Testis (tissue), 5 donors: ENCODE measurements around the gene ALDH2. TPM values are rescaled to one million over a fixed set of nuclear protein-coding genes. Genes with fewer than 3 reads are reported as not detected.
"Not testable (repeated sequence)": the region's sequence is repeated elsewhere in the genome, so short reads cannot be mapped to it uniquely, and the experiment has no call there.

Experiments
- DNase-seq: peaks from one replicate; pipeline ENCODE4 v3.0.0-alpha.2; 2019
- H3K27ac ChIP-seq, 2 donors: fragments of 200-600 bp; sonication (generic); one replicate each; pipeline ENCODE4 v1.5.1; 2019
- H3K27me3 ChIP-seq: fragments of 200-600 bp; sonication (generic); one replicate; pipeline ENCODE4 v1.5.1; 2019
- H3K36me3 ChIP-seq: fragments of 200-600 bp; sonication (generic); one replicate; pipeline ENCODE4 v1.5.1; 2017; ENCODE audit warnings: low read depth; ENCODE audit errors: missing control alignments
- H3K4me1 ChIP-seq: fragments of 200-600 bp; sonication (generic); one replicate; pipeline ENCODE4 v1.5.1; 2019
- H3K4me3 ChIP-seq, 2 donors: fragments of 200-600 bp; sonication (generic); one replicate each; pipeline ENCODE4 v1.5.1; 2017 to 2019
- H3K9me3 ChIP-seq: fragments of 200-600 bp; sonication (generic); one replicate; pipeline ENCODE4 v1.5.1; 2017
- POLR2A ChIP-seq: fragments of 450-650 bp; IDR thresholded peaks from one replicate; pipeline ENCODE4 v1.6.1; 2017; ENCODE audit warnings: antibody characterized with exemption, mild to moderate bottlenecking, moderate library complexity
- WGBS, 2 donors: methylation state at CpG; one replicate each; pipeline ENCODE4 v1.1.5; 2018; 5-methylcytosine and 5-hydroxymethylcytosine counted together
- intact Hi-C: fragments of 100-400 bp; cut with DNase I; formaldehyde crosslinking; loops from one replicate; pipeline ENCODE4 v1.15.1; 2023; ENCODE audit warnings: low total_unique reads
- long read RNA-seq, 2 donors: transcript quantifications; one replicate each; lab custom pipeline, GENCODE V29; 2026
- polyA plus RNA-seq: library from polyadenylated mRNA; stranded (reverse); fragments of 350-450 nt; fragmentation: Illumina TruSeq; extraction: RNeasy Lipid Tissue Mini Kit (QIAGEN cat#74804); gene quantifications from one replicate; pipeline ENCODE4 v1.2.3, GENCODE V29; 2014; ENCODE audit warnings: low read depth, low replicate concordance; ENCODE audit not compliant: insufficient read depth
- total RNA-seq, 2 donors: library from RNA; depleted of rRNA; stranded (reverse); fragments of >200 nt; gene quantifications; one replicate each; pipeline ENCODE4 v1.2.3, GENCODE V29; 2016
- TF ChIP-seq, protein P1 (sequence below), 3 experiments: fragments of 450-650 bp in 2 of 3; fragments of 200-600 bp in 1 of 3; sonication (generic) in 1 of 3; IDR thresholded peaks; one replicate each; pipeline ENCODE4 v1.5.1; 2016 to 2019; ENCODE audit warnings: antibody characterized with exemption in 3 of 3, mild to moderate bottlenecking in 2 of 3, moderate library complexity in 1 of 3

The ALDH2 gene
- total RNA-seq (10 to 100 TPM; 58.4 to 76.6 TPM), polyA plus RNA-seq (96.4 TPM)
- long read RNA-seq, donor 1, full-length matches to known transcripts: 47 of 78 reads
- long read RNA-seq, donor 1, partial matches to known transcripts: 31 of 78 reads
- long read RNA-seq, donor 1, other reads (novel, unspliced or antisense): 0 of 78 reads
- long read RNA-seq, donor 2, full-length matches to known transcripts: 24 of 24 reads
- long read RNA-seq, donor 2, partial matches to known transcripts: 0 of 24 reads
- long read RNA-seq, donor 2, other reads (novel, unspliced or antisense): 0 of 24 reads

DNA sequence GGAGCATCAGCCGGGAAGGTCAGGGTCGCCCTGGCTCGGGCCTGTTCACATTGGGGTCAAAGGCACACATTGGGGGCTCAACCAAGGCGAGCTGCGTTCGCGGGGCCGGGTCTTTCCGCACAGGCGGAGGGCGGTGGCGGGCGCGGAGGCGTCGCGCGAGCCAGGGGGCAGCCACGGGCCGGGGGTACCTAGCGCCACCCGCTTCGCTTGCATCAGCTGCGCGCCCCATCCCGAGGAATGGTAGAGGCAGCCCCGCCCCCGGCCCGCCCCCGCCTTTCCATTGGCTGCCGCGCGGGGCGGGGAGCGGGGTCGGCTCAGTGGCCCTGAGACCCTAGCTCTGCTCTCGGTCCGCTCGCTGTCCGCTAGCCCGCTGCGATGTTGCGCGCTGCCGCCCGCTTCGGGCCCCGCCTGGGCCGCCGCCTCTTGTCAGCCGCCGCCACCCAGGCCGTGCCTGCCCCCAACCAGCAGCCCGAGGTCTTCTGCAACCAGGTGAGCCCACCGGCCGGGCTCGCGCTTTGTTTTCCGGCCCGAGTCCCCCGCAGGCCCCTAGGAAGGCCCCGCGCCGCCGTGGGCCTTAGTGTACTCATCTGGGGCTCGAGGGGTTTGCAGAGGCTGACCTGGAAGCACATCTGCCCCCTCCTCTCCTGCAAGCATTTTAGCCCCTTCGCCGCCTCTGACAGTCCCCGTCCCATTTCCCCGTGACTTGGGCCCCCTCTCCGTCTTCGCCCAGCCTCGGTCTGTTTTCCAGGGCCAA is at the start of gene ALDH2:
TSS of gene ALDH2 (plus strand) at position 326 of the 754 bp plus-strand sequence. CDS start at position 376, 50 bp downstream.
- peak; percentile 88 for DNase-seq
- H3K27me3 ChIP-seq: no peaks in the 10 kb centered on the region
- H3K4me3 ChIP-seq: peak within 1 kb of the TSS; percentile 75 to 82
- WGBS, 2 donors: 0% methylated on average over 27 to 51 of the region's 73 CpGs
- H3K27ac ChIP-seq: peak within 1 kb of the TSS; percentile 71 to 85
- TF ChIP-seq, protein P1, sequence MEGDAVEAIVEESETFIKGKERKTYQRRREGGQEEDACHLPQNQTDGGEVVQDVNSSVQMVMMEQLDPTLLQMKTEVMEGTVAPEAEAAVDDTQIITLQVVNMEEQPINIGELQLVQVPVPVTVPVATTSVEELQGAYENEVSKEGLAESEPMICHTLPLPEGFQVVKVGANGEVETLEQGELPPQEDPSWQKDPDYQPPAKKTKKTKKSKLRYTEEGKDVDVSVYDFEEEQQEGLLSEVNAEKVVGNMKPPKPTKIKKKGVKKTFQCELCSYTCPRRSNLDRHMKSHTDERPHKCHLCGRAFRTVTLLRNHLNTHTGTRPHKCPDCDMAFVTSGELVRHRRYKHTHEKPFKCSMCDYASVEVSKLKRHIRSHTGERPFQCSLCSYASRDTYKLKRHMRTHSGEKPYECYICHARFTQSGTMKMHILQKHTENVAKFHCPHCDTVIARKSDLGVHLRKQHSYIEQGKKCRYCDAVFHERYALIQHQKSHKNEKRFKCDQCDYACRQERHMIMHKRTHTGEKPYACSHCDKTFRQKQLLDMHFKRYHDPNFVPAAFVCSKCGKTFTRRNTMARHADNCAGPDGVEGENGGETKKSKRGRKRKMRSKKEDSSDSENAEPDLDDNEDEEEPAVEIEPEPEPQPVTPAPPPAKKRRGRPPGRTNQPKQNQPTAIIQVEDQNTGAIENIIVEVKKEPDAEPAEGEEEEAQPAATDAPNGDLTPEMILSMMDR (IDR thresholded peaks at IDR 0.05): no peak
- peak; percentile 49 for TF ChIP-seq POLR2A
- H3K9me3 ChIP-seq: no peaks in the 10 kb centered on the region
- H3K4me1 ChIP-seq: peaks cover 8% of the 10 kb centered on the region
- intact Hi-C loops: no loop called here
- no peaks in the 10 kb centered on the region for H3K36me3 ChIP-seq

- intact Hi-C loops, H3K4me3 ChIP-seq, H3K27ac ChIP-seq, H3K4me1 ChIP-seq, H3K9me3 ChIP-seq, H3K27me3 ChIP-seq, H3K36me3 ChIP-seq, DNase-seq: not testable (repeated sequence)
- WGBS, 2 donors: 87 to 96% methylated on average over 10 of the region's 10 CpGs
These were observed 47.4 kb upstream of the ALDH2 start for GRCh38 chr12:111719316-111719715.

GRCh38 chr12:111720457-111720856 is 46.3 kb upstream of the ALDH2 start:
- Histone ChIP-seq H3K36me3 (no peaks in the 10 kb centered on the region), H3K27me3 (no peaks in the 10 kb centered on the region), H3K9me3 (no peaks in the 10 kb centered on the region), H3K4me1 (no peaks in the 10 kb centered on the region), H3K27ac (no peak overlapping the region), H3K4me3 (no peak overlapping the region)
- WGBS, 2 donors: 91 to 95% methylated on average over 6 of the region's 6 CpGs
- TF ChIP-seq, protein P1 (IDR thresholded peaks at IDR 0.05): no peak
- no peak for TF ChIP-seq POLR2A
- DNase-seq: no peak
- intact Hi-C loops: no loop called here

DNA sequence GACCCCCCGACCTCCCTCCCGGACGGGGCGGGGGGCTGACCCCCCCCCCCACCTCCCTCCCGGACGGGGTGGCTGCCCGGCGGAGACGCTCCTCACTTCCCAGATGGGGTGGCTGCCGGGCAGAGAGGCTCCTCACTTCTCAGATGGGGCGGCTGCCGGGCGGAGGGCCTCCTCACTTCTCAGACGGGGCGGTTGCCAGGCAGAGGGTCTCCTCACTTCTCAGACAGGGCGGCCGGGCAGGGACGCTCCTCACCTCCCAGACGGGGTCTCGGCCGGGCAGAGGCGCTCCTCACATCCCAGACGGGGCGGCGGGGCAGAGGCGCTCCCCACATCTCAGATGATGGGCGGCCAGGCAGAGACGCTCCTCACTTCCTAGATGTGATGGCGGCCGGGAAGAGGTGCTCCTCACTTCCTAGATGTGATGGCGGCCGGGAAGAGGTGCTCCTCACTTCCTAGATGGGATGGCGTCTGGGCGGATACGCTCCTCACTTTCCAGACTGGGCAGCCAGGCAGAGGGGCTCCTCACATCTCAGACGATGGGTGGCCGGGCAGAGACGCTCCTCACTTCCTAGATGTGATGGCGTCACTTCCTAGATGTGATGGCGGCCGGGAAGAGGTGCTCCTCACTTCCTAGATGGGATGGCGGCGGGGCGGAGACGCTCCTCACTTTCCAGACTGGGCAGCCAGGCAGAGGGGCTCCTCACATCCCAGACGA is 42.9 kb upstream of the ALDH2 start:
- H3K27me3 ChIP-seq, H3K27ac ChIP-seq, intact Hi-C loops, H3K36me3 ChIP-seq, H3K4me1 ChIP-seq, H3K9me3 ChIP-seq, H3K4me3 ChIP-seq, DNase-seq: not testable (repeated sequence)
- 80 to 96% methylated on average over 1 to 36 of the region's 46 CpGs for whole genome bisulfite sequencing, 2 donors

- intact Hi-C loops: no loop called here
- 94 to 96% methylated on average over 2 of the region's 2 CpGs for WGBS, 2 donors
- Histone ChIP-seq H3K27ac (no peak overlapping the region), H3K4me3 (no peak overlapping the region), H3K36me3 (no peaks in the 10 kb centered on the region), H3K27me3 (no peaks in the 10 kb centered on the region), H3K4me1 (no peaks in the 10 kb centered on the region), H3K9me3 (no peaks in the 10 kb centered on the region)
- no peak for TF ChIP-seq POLR2A
- TF ChIP-seq, protein P1 (IDR thresholded peaks at IDR 0.05): no peak
- DNase-seq: no peak
These were observed 37.9 kb upstream of the ALDH2 start for GRCh38 chr12:111728795-111729194.
